ENCODE measurements around the gene PID1.

Gene PID1

GRCh38 chr2:229174794-229175496 is 96.1 kb downstream of the PID1 start:
- peak; percentile 72 for DNase-seq (ENCODE audit: extremely low read depth, low read depth)
- TF ChIP-seq, protein P1, sequence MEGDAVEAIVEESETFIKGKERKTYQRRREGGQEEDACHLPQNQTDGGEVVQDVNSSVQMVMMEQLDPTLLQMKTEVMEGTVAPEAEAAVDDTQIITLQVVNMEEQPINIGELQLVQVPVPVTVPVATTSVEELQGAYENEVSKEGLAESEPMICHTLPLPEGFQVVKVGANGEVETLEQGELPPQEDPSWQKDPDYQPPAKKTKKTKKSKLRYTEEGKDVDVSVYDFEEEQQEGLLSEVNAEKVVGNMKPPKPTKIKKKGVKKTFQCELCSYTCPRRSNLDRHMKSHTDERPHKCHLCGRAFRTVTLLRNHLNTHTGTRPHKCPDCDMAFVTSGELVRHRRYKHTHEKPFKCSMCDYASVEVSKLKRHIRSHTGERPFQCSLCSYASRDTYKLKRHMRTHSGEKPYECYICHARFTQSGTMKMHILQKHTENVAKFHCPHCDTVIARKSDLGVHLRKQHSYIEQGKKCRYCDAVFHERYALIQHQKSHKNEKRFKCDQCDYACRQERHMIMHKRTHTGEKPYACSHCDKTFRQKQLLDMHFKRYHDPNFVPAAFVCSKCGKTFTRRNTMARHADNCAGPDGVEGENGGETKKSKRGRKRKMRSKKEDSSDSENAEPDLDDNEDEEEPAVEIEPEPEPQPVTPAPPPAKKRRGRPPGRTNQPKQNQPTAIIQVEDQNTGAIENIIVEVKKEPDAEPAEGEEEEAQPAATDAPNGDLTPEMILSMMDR (IDR thresholded peaks at IDR 0.05; ENCODE audit: low read depth, low read length), result no peak

DNA sequence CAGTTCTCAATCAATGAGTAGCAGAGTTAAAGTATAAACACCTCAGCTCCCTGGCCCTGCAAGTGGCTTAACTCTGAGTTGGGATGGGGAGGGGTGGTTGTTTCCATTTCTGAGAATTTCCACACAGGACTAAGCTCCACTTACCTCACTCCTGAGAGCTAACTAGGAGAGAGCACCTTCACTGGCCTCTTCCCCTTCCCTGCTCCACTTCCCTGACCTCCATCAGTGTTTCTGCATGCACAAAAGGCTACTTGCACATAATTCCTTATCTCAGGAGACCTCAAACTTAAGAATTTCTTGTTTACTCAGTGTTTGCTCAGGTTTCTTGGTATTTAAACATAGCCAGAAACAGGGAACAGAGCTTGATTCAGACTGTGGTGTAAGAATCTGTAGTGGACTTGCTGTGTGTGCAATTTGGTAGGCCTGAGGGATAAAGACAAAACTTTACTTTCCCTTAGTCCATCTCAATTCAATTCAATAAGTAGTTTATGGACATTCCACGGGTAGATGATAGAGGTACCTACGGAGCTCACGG is 97.2 kb downstream of the PID1 start:
- TF ChIP-seq, protein P1 (IDR thresholded peaks at IDR 0.05; ENCODE audit: low read depth, low read length), result no peak
- no peak for DNase-seq (ENCODE audit: extremely low read depth, low read depth)

DNA sequence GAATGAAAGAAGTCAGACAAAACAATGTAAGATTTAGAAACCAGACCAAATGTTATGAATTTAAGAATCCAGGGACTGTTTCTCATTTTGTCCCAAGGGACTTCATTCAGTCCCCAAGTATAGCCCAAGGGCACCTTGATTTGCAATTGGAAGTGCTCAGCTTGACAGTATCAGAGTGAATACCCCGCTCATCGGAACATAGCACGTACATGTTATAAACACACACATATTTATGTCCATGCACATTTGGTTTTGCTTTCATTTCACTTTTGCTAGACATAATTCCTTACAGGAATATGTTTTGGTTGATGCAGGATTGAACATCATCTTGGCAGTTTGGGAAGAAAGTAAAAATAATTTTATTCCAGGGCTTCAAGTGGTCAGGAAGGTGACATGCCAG is 100.2 kb downstream of the PID1 start:
- no peak for DNase-seq (ENCODE audit: extremely low read depth, low read depth)
- TF ChIP-seq, protein P1 (IDR thresholded peaks at IDR 0.05; ENCODE audit: low read depth, low read length), result no peak

- no peak for DNase-seq (ENCODE audit: extremely low read depth, low read depth)
- TF ChIP-seq, protein P1 (IDR thresholded peaks at IDR 0.05; ENCODE audit: low read depth, low read length), result no peak
Observed at GRCh38 chr2:229170171-229170570, 100.9 kb downstream of the PID1 start.

GRCh38 chr2:229169751-229170150 is 101.3 kb downstream of the PID1 start:
- no peak for DNase-seq (ENCODE audit: extremely low read depth, low read depth)
- TF ChIP-seq, protein P1 (IDR thresholded peaks at IDR 0.05; ENCODE audit: low read depth, low read length), result no peak

GRCh38 chr2:229164545-229165249 is 106.4 kb downstream of the PID1 start:
- TF ChIP-seq, protein P1 (IDR thresholded peaks at IDR 0.05; ENCODE audit: low read depth, low read length), result no peak
- DNase-seq (ENCODE audit: extremely low read depth, low read depth), result no peak

- TF ChIP-seq, protein P1 (IDR thresholded peaks at IDR 0.05; ENCODE audit: low read depth, low read length), result no peak
- DNase-seq (ENCODE audit: extremely low read depth, low read depth), result no peak
Observed at GRCh38 chr2:229163893-229164292, 107.2 kb downstream of the PID1 start.
